Kidney (tissue), 14 donors: ENCODE results near the gene PCDH1. TPM values are rescaled to one million over a fixed set of nuclear protein-coding genes. Genes with fewer than 3 reads are reported as not detected.

Experiments used
- DNase-seq, 5 donors: peaks; one replicate each; pipeline ENCODE4 v3.0.0-alpha.2; 2013 to 2020
- FAIRE-seq: peaks from 2 replicates; lab custom pipeline; 2012; peaks lifted over from hg19 to GRCh38; lab: Jason Lieb, UNC
- H3K27ac ChIP-seq, 2 donors: one replicate each; pipeline ENCODE4 v1.7.0; 2013; ENCODE audit warnings: low read depth in 2 of 2, low read length in 2 of 2, inconsistent platforms in 1 of 2
- H3K27me3 ChIP-seq: one replicate; pipeline ENCODE4 v1.7.1; 2013; ENCODE audit warnings: low read length, inconsistent platforms; ENCODE audit not compliant: control insufficient read depth, insufficient read depth
- H3K36me3 ChIP-seq, 3 donors: one replicate each; pipeline versions ENCODE4 v1.7.0 to v1.7.1; 2013; ENCODE audit warnings: low read length in 3 of 3, control low read depth in 1 of 3, inconsistent platforms in 1 of 3; ENCODE audit not compliant: insufficient read depth in 3 of 3, control insufficient read depth in 2 of 3
- H3K4me1 ChIP-seq, 3 donors: one replicate each; pipeline versions ENCODE4 v1.7.0 to v1.7.1; 2013; ENCODE audit warnings: low read length in 3 of 3, inconsistent platforms in 1 of 3, low read depth in 1 of 3; ENCODE audit not compliant: control insufficient read depth in 2 of 3, insufficient read depth in 2 of 3
- H3K4me3 ChIP-seq, 3 donors: one replicate each; pipeline versions ENCODE4 v1.7.0 to v1.8.1; 2013; ENCODE audit warnings: low read length in 3 of 3, control low read depth in 1 of 3, inconsistent platforms in 1 of 3
- H3K9ac ChIP-seq, 3 donors: one replicate each; pipeline versions ENCODE4 v1.7.0 to v1.7.1; 2013; ENCODE audit warnings: low read length in 3 of 3, control low read depth in 1 of 3, inconsistent platforms in 1 of 3
- H3K9me3 ChIP-seq, 3 donors: one replicate each; pipeline versions ENCODE4 v1.7.0 to v1.7.1; 2013; ENCODE audit warnings: low read length in 3 of 3, control low read depth in 1 of 3, inconsistent platforms in 1 of 3; ENCODE audit not compliant: control insufficient read depth in 2 of 3, insufficient read depth in 1 of 3
- intact Hi-C: fragments of 100-400 bp; cut with DNase I; formaldehyde crosslinking; loops from one replicate; pipeline ENCODE4 v1.11.1; 2022
- polyA plus RNA-seq: library from polyadenylated mRNA; stranded (reverse); fragments of 350-450 nt; fragmentation: Illumina TruSeq; extraction: RNeasy Lipid Tissue Mini Kit (QIAGEN cat#74804); gene quantifications from one replicate; pipeline ENCODE4 v1.2.3, GENCODE V29; 2014; ENCODE audit warnings: low read depth, low replicate concordance; ENCODE audit not compliant: insufficient read depth
- total RNA-seq: library from RNA; stranded (reverse); fragmentation: NEBNext Ultra II Directional; extraction: Animal tissue kit (Norgen Biotek cat#: 25700); gene quantifications from one replicate; pipeline ENCODE4 v1.2.1, GENCODE V29; 2021
- TF ChIP-seq, protein P1 (sequence below): IDR thresholded peaks from 3 replicates; pipeline ENCODE4 v1.5.1; 2012; ENCODE audit warnings: mild to moderate bottlenecking, moderate library complexity, borderline replicate concordance; ENCODE audit not compliant: insufficient read depth; ENCODE audit errors: extremely low read depth
- donor health status: control.
- donor health status: control.
- donor health status: control.
- donor health status: control.
- donor health status: control.
- donor health status: DM: yes; HTN: yes; CAD: no.
- donor health status: Normal renal cell carcinoma (clear cell type).

The PCDH1 gene
- total and polyA plus RNA-seq, 2 donors from 2014 or later: 37.3 to 147 TPM

DNA sequence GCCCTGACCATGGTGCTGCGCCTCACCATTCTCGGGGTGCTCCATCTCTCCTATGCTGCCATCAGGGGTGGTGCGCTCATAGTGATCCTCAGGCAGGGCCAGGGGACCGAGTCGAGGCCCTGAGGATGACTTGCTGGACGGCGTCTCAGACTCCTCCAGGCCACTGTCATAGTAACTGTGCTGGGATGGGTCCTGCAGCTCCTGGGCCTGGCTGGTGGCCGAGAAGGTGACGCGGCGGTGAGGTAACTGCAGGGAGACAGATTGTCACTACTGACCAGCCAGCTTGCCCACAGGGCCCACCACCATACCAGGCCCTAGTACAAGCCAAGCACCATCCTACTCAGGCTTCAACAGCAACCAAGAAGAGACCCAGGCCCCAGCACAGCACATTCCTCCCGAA is 21.0 kb downstream of the PCDH1 start:
- FAIRE-seq (no peak), DNase-seq (peak in 1 of 5 donors; percentile 57)
- H3K36me3 ChIP-seq: peaks cover 0 to 10% (median 2%) of the 10 kb centered on the region in 3 donors
- no peak overlapping the region for H3K4me3 ChIP-seq
- H3K27ac ChIP-seq: no peak overlapping the region
- intact Hi-C loops: no loop called here
- H3K4me1 ChIP-seq: peaks cover 0 to 10% (median 5%) of the 10 kb centered on the region in 3 donors
- TF ChIP-seq, protein P1, sequence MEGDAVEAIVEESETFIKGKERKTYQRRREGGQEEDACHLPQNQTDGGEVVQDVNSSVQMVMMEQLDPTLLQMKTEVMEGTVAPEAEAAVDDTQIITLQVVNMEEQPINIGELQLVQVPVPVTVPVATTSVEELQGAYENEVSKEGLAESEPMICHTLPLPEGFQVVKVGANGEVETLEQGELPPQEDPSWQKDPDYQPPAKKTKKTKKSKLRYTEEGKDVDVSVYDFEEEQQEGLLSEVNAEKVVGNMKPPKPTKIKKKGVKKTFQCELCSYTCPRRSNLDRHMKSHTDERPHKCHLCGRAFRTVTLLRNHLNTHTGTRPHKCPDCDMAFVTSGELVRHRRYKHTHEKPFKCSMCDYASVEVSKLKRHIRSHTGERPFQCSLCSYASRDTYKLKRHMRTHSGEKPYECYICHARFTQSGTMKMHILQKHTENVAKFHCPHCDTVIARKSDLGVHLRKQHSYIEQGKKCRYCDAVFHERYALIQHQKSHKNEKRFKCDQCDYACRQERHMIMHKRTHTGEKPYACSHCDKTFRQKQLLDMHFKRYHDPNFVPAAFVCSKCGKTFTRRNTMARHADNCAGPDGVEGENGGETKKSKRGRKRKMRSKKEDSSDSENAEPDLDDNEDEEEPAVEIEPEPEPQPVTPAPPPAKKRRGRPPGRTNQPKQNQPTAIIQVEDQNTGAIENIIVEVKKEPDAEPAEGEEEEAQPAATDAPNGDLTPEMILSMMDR: no peak
- H3K9me3 ChIP-seq: no peaks in the 10 kb centered on the region
- H3K9ac ChIP-seq: no peak overlapping the region
- H3K27me3 ChIP-seq: no peaks in the 10 kb centered on the region

DNA sequence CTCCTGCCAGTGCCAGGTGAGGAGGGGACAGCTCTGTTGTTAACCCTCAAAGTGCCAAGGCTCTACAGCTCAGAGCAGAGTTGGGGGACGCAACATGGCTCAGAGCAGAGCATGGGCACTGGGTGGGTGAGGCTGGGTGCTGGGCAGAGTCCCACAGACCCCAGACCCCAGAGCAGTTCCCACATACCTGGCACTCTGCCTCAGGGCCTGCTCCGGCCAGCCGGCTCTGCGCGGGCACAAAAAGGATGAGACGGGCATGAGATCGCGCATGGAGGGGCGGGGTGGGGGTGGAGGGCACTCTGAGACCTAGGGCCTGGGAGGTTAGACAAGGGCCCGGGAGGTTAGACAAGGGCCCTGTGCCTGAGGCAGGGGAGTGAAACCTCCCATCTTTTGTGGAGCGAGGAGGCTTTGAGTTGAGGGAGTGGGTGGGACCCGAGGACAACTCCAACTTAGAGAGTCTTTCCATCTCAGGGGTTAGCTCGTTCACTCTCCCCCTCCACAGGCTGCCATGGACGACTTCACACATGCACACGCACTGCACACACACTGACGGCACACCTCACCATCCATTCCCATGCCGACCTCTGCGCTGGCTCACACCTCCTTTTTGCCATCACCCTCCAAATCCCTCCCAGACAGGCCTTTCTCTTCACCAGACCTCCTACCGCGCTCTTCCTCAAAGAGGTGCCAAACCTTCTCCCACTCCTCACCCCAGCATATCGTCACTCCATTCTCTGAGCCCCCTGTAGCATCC is 22.0 kb downstream of the PCDH1 start:
- Histone ChIP-seq H3K27me3 (no peaks in the 10 kb centered on the region), H3K27ac (peak overlapping the region; percentile 18 to 26), H3K4me3 (no peak overlapping the region), H3K4me1 (peaks cover 0 to 10% (median 6%) of the 10 kb centered on the region in 3 donors), H3K36me3 (peaks cover 0 to 8% (median 2%) of the 10 kb centered on the region in 3 donors), H3K9me3 (no peaks in the 10 kb centered on the region), H3K9ac (no peak overlapping the region)
- DNase-seq (peak in 1 of 5 donors; percentile 61), FAIRE-seq (no peak)
- TF ChIP-seq, protein P1: no peak
- intact Hi-C loops: no loop called here

DNA sequence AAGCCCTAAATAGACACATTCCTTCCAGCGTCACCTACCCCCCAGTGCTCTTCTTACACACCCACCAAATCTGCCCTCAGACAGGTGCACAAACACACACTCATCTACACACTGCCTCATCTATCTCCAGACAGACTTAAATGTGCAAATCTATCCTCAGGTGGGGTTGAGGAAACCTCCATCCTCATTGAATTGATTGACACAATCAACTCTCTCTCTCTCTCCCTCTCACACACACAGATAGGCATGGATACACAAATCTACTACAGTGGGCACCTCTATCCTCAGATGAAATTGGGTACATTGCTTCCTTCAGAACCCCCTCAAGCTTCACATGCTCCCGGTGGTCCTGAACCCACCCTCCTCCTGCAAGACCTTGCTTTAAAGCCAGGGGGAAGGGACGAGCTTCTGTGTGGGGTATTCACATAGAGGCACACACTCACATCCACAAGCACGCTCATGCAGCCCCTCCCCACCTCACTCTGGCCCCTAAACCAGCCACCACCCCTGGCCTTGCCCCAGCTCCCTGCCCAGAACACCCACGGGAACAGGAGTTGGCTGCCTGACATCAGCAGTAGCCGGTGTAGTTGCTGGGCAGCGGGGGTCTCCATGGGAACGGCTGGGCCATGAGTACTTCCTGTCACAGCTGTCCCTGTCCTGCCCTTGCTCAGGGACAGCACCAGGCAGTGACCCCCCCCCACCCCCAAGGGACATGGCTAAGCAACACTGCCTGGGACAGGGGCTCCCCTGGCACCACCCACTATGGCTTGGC is 22.8 kb downstream of the PCDH1 start:
- H3K4me3 ChIP-seq: no peak overlapping the region
- H3K27ac ChIP-seq: peak overlapping the region; percentile 18 to 74
- no peaks in the 10 kb centered on the region for H3K9me3 ChIP-seq
- H3K9ac ChIP-seq: no peak overlapping the region
- FAIRE-seq (no peak), DNase-seq (peak; percentile 61 to 89 (median 70))
- TF ChIP-seq, protein P1: no peak
- peaks cover 0 to 13% (median 10%) of the 10 kb centered on the region in 3 donors for H3K4me1 ChIP-seq
- H3K36me3 ChIP-seq: peaks cover 0 to 8% (median 2%) of the 10 kb centered on the region in 3 donors
- H3K27me3 ChIP-seq: no peaks in the 10 kb centered on the region
- intact Hi-C loops: no loop called here
